Measurements from ENCODE around the gene MRPS31. TPM values are rescaled to one million over a fixed set of nuclear protein-coding genes. Genes with fewer than 3 reads are reported as not detected.

Gene MRPS31
- total and polyA plus RNA-seq, 10 of the 15 experiments (the other 5 are each of a cell fraction or from before 2014, with no cell fraction given): 20.3 to 60.9 (median 43.1) TPM

- TF ChIP-seq, protein P1, sequence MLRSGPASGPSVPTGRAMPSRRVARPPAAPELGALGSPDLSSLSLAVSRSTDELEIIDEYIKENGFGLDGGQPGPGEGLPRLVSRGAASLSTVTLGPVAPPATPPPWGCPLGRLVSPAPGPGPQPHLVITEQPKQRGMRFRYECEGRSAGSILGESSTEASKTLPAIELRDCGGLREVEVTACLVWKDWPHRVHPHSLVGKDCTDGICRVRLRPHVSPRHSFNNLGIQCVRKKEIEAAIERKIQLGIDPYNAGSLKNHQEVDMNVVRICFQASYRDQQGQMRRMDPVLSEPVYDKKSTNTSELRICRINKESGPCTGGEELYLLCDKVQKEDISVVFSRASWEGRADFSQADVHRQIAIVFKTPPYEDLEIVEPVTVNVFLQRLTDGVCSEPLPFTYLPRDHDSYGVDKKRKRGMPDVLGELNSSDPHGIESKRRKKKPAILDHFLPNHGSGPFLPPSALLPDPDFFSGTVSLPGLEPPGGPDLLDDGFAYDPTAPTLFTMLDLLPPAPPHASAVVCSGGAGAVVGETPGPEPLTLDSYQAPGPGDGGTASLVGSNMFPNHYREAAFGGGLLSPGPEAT (IDR thresholded peaks at IDR 0.05; ENCODE audit: low read depth): no peak
- no peak for TF ChIP-seq ATF7 (IDR thresholded peaks at IDR 0.05; ENCODE audit: low read depth)
- CTCF ChIA-PET: no interaction called here
Measured at GRCh38 chr13:40809471-40809870, 38.5 kb upstream of the MRPS31 start.

DNA sequence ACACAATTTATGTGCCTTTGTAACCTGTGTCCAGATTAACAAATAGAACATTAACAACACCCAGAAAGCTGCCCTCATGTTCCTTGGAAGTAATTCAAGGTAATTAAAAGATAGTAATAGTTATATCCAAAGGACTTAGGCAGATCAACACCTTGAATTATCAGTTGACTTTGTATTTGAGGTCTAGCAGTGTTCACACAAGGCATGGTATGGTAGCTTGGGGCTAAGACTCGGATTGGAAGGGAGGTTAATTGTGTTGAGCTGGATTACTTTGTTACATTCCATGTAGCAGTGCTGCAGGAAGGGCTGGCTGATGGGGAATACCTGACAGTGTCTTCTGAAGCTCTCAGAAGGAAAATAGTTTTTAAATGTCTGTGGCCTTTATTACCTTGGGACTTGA lies 35.3 kb upstream of the MRPS31 start:
- 50% methylated on average over 1 of the region's 1 CpG for WGBS (ENCODE audit: insufficient coverage, insufficient replicate concordance, low lambda C conversion rate, missing lambda C conversion rate)
- Histone ChIP-seq H3K4me1 (ENCODE audit: control insufficient read depth, insufficient read depth, low read length) (no peaks in the 10 kb centered on the region), H3K79me2 (ENCODE audit: control insufficient read depth, insufficient read depth, low read length) (no peaks in the 10 kb centered on the region), H3K4me2 (ENCODE audit: control insufficient read depth, insufficient read depth) (no peak overlapping the region), H4K20me1 (ENCODE audit: control insufficient read depth, insufficient read depth) (no peaks in the 10 kb centered on the region), H3K4me3 (no peak overlapping the region), H2AFZ (ENCODE audit: control insufficient read depth, low read depth, low read length) (no peak overlapping the region), H3K27ac (ENCODE audit: control insufficient read depth, insufficient read depth) (no peak overlapping the region), H3K27me3 (replicated peaks in 1 of 2; ENCODE audit: control insufficient read depth in 2 of 2, insufficient read depth in 2 of 2, low read length in 1 of 2) (no peaks in the 10 kb centered on the region), H3K9ac (ENCODE audit: control insufficient read depth, insufficient read depth, low read length) (no peak overlapping the region), H3K36me3 (ENCODE audit: control insufficient read depth in 2 of 2, insufficient read depth in 2 of 2, low read length in 1 of 2) (peaks cover 0 to 6% of the 10 kb centered on the region in 2 experiments; a peak in 1 of 4 replicates), H3K9me3 (replicated peaks; ENCODE audit: control insufficient read depth, insufficient read depth, low read length) (no peaks in the 10 kb centered on the region)
- BruUV-seq (replicated peaks): no TSS peak
- ChIA-PET RAD21 (ENCODE audit: unreplicated experiment) (no interaction called here), CTCF (interaction anchor here (1.1 to 1.6 kb wide), 2 partner anchors 8 to 29 kb away, joined by 4 read pairs; no protein-coding TSS in a partner anchor), SMC1A (ENCODE audit: uncharacterized antibody, unreplicated experiment) (interaction anchor here (2.1 kb wide), 1 partner anchor 29 kb away, joined by 6 read pairs; no protein-coding TSS in a partner anchor), POLR2A (no interaction called here)
- ATAC-seq (no peak), FAIRE-seq (no peak), DNase-seq (ENCODE audit: low read depth, low spot score) (no peak)
- in situ Hi-C loops (cut with MboI): no loop called here
- intact Hi-C loops (cut with micrococcal nuclease; ENCODE audit: unreplicated experiment): no loop called here
- no peak for TF ChIP-seq CTCF (IDR thresholded peaks at IDR 0.05 in 2 of 3, conservative IDR thresholded peaks at IDR 0.05 in 1 of 3; ENCODE audit: control insufficient read depth in 2 of 3, extremely low read depth in 1 of 3, insufficient read depth in 1 of 3, low read depth in 3 of 3, low read length in 3 of 3)
- no peak for TF ChIP-seq FOXK2 (IDR thresholded peaks at IDR 0.05)
- no peak for TF ChIP-seq MEF2A (IDR thresholded peaks at IDR 0.05; ENCODE audit: insufficient read depth, low read depth, low read length)
- TF ChIP-seq BACH1 (IDR thresholded peaks at IDR 0.05; ENCODE audit: borderline replicate concordance): no peak
- no peak for TF ChIP-seq HSF1 (IDR thresholded peaks at IDR 0.05; ENCODE audit: low read depth, low read length)
- TF ChIP-seq MTA2 (IDR thresholded peaks at IDR 0.05; ENCODE audit: low read depth): no peak
- no peak for TF ChIP-seq RCOR1 (conservative IDR thresholded peaks at IDR 0.05; ENCODE audit: low read depth, low read length)
- no peak for TF ChIP-seq CHD4 (IDR thresholded peaks at IDR 0.05)
- no peak for TF ChIP-seq ZNF384 (IDR thresholded peaks at IDR 0.05; ENCODE audit: borderline replicate concordance, low read depth, low read length)
- no peak for TF ChIP-seq BMI1 (IDR thresholded peaks at IDR 0.05; ENCODE audit: borderline replicate concordance)
- TF ChIP-seq MTA3 (IDR thresholded peaks at IDR 0.05; ENCODE audit: borderline replicate concordance, low read length): no peak

More at GRCh38 chr13:40809471-40809870, 38.5 kb upstream of the MRPS31 start:
- no peak for ATAC-seq
- DNase-seq (ENCODE audit: low read depth, low spot score): no peak
- Histone ChIP-seq H3K4me1 (ENCODE audit: control insufficient read depth, insufficient read depth, low read length) (peaks cover 6% of the 10 kb centered on the region; the same call in 1 of the 2 replicates), H3K9ac (ENCODE audit: control insufficient read depth, insufficient read depth, low read length) (no peak overlapping the region), H3K4me2 (ENCODE audit: control insufficient read depth, insufficient read depth) (no peak overlapping the region), H3K27me3 (replicated peaks in 1 of 2; ENCODE audit: control insufficient read depth in 2 of 2, insufficient read depth in 2 of 2, low read length in 1 of 2) (no peaks in the 10 kb centered on the region), H3K36me3 (ENCODE audit: control insufficient read depth in 2 of 2, insufficient read depth in 2 of 2, low read length in 1 of 2) (peaks cover 0 to 6% of the 10 kb centered on the region in 2 experiments; a peak in 3 of 4 replicates), H4K20me1 (ENCODE audit: control insufficient read depth, insufficient read depth) (no peaks in the 10 kb centered on the region), H3K4me3 (no peak overlapping the region), H3K79me2 (ENCODE audit: control insufficient read depth, insufficient read depth, low read length) (no peaks in the 10 kb centered on the region), H3K27ac (ENCODE audit: control insufficient read depth, insufficient read depth) (no peak overlapping the region), H3K9me3 (replicated peaks; ENCODE audit: control insufficient read depth, insufficient read depth, low read length) (no peaks in the 10 kb centered on the region; the same call in 2 of the 3 replicates), H2AFZ (ENCODE audit: control insufficient read depth, low read depth, low read length) (no peak overlapping the region)
- ChIA-PET SMC1A (ENCODE audit: uncharacterized antibody, unreplicated experiment) (interaction anchor here (1.1 kb wide), 1 partner anchor 61 kb away, joined by 5 read pairs; no protein-coding TSS in a partner anchor), POLR2A (no interaction called here), RAD21 (ENCODE audit: unreplicated experiment) (no interaction called here)
- WGBS (ENCODE audit: insufficient coverage, insufficient replicate concordance, low lambda C conversion rate, missing lambda C conversion rate): 84% methylated on average over 5 of the region's 5 CpGs
- intact Hi-C loops (cut with micrococcal nuclease; ENCODE audit: unreplicated experiment) (no loop called here), in situ Hi-C loops (cut with MboI) (no loop called here)
- no peak for FAIRE-seq
- BruUV-seq (replicated peaks): no TSS peak
